GM12872 (cell line): Measurements from ENCODE around the gene ILK.

Experiments
- TF ChIP-seq, protein P1 (sequence below): IDR thresholded peaks from 3 replicates; pipeline ENCODE4 v1.5.1; 2011; ENCODE audit warnings: low read depth, mild to moderate bottlenecking, low read length, moderate library complexity; ENCODE audit not compliant: insufficient read depth

Gene ILK

DNA sequence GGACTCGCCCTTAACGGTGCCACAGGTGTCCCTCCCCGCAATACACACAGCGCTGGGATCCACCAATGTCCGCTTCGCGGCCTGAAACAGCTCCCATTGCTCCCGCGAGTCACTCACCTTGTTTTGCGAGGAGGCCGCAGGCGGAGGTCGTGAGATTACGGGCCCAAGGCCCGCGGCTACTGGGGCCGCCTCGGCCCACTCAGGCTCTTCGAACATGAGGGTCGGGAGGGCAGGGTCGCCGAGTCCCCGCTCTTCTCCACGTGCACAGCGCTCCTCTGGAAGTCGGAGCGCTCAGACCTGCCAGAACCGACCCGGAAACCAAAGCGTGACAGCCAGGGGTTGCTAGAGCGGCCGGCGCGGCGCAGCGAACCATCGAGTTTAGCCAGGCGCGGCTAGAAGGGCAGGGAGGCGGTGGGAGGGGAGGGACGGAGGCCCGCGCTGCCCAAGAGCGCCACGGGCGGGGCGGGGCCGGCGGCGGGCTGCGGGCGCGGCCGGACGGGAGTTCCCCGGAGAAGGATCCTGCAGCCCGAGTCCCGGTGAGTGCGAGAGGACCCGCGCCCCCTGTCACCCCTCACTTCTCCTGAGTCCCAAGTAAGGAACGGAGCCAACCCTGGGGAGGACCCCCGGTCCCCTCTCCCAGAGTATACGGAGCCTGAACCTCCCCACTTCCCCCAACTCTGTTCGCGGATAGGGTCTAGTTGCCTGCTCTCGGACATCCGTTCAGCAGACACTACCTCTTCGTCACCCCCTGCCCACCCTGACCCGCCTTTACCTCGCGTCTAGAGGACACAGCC, at the start of gene ILK, which contains the start of gene RRP8:
Gene ILK, plus strand, starts transcription at position 488 of the 794 bp plus-strand sequence. CDS start 498 bp downstream, outside the sequence.
Gene RRP8, minus strand, starts transcription at position 330 of the 794 bp plus-strand sequence. Its CDS starts 114 bp downstream, at position 216.
- TF ChIP-seq, protein P1, sequence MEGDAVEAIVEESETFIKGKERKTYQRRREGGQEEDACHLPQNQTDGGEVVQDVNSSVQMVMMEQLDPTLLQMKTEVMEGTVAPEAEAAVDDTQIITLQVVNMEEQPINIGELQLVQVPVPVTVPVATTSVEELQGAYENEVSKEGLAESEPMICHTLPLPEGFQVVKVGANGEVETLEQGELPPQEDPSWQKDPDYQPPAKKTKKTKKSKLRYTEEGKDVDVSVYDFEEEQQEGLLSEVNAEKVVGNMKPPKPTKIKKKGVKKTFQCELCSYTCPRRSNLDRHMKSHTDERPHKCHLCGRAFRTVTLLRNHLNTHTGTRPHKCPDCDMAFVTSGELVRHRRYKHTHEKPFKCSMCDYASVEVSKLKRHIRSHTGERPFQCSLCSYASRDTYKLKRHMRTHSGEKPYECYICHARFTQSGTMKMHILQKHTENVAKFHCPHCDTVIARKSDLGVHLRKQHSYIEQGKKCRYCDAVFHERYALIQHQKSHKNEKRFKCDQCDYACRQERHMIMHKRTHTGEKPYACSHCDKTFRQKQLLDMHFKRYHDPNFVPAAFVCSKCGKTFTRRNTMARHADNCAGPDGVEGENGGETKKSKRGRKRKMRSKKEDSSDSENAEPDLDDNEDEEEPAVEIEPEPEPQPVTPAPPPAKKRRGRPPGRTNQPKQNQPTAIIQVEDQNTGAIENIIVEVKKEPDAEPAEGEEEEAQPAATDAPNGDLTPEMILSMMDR: no peak

DNA sequence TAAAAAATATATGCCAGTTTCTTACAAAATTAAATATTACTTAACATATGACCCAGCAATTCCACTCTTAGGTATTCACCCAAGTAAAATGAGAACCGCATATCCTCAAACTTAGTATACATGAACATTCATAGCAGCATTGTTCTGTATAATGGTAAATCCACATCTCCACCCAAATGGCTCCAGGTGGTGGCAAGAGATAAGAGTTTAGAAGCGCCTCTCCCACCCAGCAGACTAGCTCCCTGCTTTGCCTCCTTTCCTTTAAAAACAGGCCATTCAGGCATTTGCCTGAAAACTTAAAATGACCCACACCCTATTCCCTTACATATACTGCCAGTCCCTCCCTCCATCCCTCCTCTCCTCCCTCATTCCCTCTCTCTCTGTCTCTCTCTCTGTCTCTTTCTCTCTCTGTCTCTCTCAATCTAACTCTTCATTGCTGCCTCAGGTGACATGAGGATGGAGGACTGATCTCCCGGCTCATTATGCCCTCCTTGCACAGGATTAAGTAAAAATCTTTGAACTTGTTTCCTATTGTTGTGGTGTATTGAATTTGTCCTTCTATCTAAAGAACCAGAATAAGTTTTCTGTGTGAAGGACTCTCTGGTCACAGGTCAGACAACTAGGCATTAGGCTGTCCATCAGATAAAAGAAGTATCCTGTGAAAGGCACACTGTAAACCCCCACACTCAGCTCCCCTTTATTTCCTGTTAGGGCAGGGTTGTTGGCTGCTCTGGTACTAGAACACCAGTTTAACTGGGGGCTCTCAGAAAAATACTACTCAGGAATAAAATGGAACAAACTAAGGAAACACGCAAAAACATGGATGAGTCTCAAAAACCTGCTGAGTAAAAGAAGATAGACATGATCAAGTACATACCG, 48.5 kb upstream of the ILK start:
- TF ChIP-seq, protein P1: no peak

DNA sequence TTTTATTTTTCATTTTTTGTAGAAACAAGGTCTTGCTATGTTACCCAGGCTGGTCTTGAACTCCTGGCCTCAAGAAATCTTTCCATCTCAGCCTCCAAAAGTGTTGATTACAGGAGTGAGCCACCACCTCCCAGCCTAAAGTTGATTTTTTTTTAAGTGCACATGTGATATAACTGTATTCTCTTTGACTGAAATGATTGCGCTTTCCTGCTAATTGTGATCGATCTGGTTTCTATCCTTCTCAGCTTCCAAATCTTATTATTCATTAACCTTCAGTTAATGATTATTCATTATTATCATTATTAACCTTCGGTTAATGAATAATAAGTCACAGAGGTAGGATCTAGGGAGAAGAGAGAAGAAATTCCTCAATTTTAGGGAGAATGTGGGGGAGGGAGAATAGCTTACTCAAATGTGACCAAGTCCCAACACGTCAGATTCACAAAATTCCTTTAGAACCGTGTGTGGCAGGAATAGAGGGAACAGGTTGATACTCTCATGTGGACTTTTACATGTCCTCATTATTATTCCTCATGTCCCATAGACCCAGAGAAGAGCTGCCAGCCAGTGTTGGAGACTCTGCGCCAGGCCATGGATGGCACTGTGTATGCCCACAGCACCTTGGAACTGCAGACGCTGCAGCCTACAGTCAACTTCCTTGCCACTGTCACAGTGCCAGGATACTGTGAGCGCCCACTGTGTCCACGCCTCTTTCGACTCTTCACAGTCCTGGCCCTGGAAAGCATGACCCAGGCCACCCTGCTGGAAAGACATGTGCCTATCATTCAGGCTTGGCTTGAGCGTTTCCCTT, 47.2 kb upstream of the ILK start:
- TF ChIP-seq, protein P1: no peak

DNA sequence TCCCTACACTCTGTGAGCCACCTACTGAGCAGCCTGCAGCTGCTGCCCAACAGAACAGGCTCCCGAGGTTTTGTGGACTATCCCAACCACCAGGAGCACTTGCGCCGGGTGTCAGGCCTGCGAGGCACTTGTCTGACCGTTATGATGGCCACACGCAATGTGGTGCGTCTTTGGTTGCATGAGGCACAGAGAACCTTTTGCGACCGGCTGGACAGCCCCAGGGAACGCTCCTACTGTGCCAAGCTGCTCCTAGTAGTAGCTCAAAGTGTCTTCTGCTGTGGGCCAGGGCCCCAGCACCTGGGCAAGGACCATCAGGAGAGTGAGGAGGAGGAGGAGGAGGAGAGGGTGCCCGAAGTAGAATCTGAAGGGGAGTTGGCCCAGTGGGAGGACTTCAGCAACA, 46.5 kb upstream of the ILK start:
- TF ChIP-seq, protein P1: no peak

DNA sequence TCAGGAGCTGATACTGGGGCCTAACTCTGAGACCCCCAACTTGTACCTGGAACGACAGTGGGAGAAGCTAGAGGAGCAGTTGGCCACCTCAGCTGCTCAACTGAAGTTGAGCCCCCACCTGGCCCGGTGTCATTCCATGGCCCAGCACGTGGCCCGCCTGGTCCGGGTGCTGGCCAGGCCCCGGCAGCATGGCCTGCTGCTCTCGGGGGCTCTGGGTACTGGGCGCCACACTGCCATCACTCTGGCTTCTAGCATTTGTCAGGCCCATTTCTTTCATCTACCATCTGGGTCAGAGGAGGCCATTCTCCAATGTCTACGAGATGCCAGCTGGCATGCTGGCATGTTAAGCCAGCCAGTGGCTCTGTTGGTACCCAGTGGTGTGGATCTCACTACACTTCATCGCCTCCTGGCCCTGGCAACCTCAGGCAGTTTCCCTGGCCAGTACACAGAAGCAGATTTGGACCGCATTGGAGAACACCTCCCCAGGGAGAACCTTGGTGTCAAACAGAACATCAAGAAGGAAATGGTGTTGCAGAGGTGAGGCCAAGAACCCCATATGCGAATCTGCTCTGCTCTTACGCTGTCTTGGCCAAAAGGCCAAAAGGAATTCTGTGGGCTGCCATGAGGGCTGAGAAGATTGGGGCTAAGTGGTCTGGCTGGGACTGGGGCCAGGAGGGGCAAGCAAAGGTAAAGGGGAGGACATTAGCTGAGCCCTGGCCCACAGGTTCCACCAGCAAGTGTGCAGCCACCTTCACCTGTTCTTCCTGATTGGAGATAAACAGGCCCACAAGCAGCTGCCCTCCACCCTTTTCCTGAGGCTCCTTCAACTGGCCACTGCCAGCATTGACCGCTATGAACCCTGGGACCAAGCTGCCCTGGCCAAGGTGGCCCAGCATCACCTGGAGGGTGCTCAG, 45.6 kb upstream of the ILK start:
- TF ChIP-seq, protein P1: no peak

DNA sequence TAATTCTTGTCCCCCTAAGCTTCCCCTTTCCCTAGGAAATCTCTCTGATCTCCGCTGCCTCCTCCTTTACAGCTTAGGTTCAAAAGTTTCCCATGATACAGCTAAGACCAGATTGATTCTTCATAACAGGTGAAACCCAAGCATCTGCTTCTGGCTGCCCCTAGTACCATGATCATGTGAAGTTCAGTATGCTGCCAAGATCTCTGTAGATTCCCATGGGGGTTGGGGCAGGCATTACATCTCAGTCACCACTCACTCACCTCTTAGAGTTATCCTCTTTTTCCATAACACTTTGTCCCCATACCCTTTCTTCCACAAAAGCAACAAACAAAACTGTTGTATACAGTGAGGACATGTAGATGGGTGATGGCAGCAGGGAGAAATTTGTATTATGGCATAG, 44.2 kb upstream of the ILK start:
- TF ChIP-seq, protein P1: no peak
